Right atrium auricular region (tissue), 2 donors: Measurements from ENCODE around the gene MTCH1. TPM values are rescaled to one million over a fixed set of nuclear protein-coding genes. Genes with fewer than 3 reads are reported as not detected.

Experiments
- DNase-seq: peaks from one replicate; pipeline ENCODE4 v3.0.0-alpha.2; 2019; ENCODE audit warnings: low spot score
- H3K27ac ChIP-seq, 2 donors: fragments of 200-600 bp; sonication (generic); 1 replicate in 1 of 2; 2 replicates in 1 of 2; pipeline ENCODE4 v1.5.1; 2016 to 2019
- H3K27me3 ChIP-seq, 2 donors: fragments of 200-600 bp; sonication (generic); one replicate each; pipeline versions ENCODE4 v1.5.1 to v1.6.0; 2017 to 2019
- H3K36me3 ChIP-seq: fragments of 200-600 bp; sonication (generic); one replicate; pipeline ENCODE4 v1.5.1; 2016
- H3K4me1 ChIP-seq, 2 donors: fragments of 200-600 bp; sonication (generic); one replicate each; pipeline versions ENCODE4 v1.5.1 to v1.6.0; 2017 to 2019
- H3K4me3 ChIP-seq, 2 donors: fragments of 200-600 bp; sonication (generic); 1 replicate in 1 of 2; 2 replicates in 1 of 2; pipeline ENCODE4 v1.5.1; 2017 to 2019; ENCODE audit warnings: mild to moderate bottlenecking in 1 of 2, moderate library complexity in 1 of 2
- H3K9me3 ChIP-seq, 2 donors: fragments of 200-600 bp; sonication (generic); one replicate each; pipeline ENCODE4 v1.5.1; 2019
- total RNA-seq, 2 donors: library from RNA; depleted of rRNA; stranded (reverse); fragments of >200 nt; gene quantifications; one replicate each; pipeline ENCODE4 v1.1.0, GENCODE V29; 2016
- TF ChIP-seq, protein P1 (sequence below), 2 donors: fragments of 200-600 bp; sonication (generic); IDR thresholded peaks; one replicate each; pipeline ENCODE4 v1.5.1; 2019; ENCODE audit warnings: antibody characterized with exemption in 2 of 2

Gene MTCH1
- total RNA-seq, 2 donors from 2014 or later = 155 to 259 TPM

DNA sequence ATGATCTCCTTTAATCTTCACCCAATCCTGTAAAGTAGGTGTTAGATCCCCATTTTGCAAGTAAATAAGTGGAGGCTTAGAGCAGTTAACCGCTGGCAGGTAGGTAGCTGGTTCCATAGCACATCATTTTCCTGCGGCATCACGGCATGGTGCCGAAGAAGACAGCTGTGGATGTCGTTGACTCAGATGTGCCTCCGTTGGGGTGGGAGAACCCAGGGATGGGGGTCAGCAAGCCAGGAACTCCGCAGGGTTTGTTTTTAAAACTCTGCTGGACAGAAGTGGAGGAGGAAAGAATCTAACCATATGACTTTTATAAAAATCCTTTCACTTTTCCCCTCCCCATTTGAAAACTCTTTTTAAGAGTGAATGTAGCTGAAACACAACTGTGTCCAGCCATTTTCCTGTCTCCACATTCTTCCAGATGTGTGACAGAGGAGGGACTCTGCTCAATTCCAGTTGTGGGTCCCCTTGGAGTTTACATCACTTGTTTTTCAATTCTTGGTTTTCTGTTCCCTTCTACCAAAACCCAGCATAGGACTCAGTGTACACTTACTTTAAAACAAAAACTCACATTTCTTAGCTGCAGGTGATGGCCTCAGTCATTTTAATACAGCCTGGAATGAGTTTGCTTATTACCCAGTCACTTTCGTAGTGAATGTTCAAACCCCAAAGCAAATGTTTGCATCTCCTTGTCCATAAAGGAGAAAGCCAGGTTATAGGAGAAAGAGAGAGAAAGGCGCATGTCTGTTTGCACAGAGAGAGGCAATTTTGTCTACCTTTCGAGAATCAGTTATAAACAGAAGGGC is 59.1 kb downstream of the MTCH1 start:
- H3K27me3 ChIP-seq = no peaks in the 10 kb centered on the region
- H3K9me3 ChIP-seq = no peaks in the 10 kb centered on the region
- no peak for DNase-seq
- peaks cover 20% of the 10 kb centered on the region for H3K36me3 ChIP-seq
- H3K4me1 ChIP-seq = peaks cover 0 to 20% of the 10 kb centered on the region in 2 donors
- H3K27ac ChIP-seq = peak overlapping the region; percentile 39 to 54
- TF ChIP-seq, protein P1, sequence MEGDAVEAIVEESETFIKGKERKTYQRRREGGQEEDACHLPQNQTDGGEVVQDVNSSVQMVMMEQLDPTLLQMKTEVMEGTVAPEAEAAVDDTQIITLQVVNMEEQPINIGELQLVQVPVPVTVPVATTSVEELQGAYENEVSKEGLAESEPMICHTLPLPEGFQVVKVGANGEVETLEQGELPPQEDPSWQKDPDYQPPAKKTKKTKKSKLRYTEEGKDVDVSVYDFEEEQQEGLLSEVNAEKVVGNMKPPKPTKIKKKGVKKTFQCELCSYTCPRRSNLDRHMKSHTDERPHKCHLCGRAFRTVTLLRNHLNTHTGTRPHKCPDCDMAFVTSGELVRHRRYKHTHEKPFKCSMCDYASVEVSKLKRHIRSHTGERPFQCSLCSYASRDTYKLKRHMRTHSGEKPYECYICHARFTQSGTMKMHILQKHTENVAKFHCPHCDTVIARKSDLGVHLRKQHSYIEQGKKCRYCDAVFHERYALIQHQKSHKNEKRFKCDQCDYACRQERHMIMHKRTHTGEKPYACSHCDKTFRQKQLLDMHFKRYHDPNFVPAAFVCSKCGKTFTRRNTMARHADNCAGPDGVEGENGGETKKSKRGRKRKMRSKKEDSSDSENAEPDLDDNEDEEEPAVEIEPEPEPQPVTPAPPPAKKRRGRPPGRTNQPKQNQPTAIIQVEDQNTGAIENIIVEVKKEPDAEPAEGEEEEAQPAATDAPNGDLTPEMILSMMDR (IDR thresholded peaks at IDR 0.05) = no peak
- no peak overlapping the region for H3K4me3 ChIP-seq

DNA sequence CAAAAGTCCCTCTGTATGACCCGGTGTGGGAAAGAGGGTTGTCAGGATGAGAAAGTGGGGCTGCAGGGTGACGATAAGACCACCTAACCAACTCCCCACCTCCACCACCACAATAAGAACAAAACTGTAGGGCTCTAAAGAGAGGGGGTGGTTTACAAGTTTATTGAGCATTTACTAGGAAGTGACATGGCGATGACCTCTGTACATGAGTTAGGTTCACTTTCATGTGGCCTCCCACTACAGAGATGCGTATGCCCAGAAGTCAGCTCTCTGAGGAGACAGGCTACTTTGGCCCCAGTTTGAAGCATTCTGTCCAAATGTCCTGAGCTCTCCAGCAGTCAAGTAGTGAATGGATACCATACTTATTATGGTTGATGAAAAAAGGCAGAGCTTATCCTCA is 60.2 kb downstream of the MTCH1 start:
- Histone ChIP-seq H3K9me3 (no peaks in the 10 kb centered on the region), H3K27ac (no peak overlapping the region), H3K27me3 (no peaks in the 10 kb centered on the region), H3K36me3 (peaks cover 30% of the 10 kb centered on the region), H3K4me3 (no peak overlapping the region), H3K4me1 (peaks cover 0 to 20% of the 10 kb centered on the region in 2 donors)
- TF ChIP-seq, protein P1 (IDR thresholded peaks at IDR 0.05) = no peak
- DNase-seq = no peak

DNA sequence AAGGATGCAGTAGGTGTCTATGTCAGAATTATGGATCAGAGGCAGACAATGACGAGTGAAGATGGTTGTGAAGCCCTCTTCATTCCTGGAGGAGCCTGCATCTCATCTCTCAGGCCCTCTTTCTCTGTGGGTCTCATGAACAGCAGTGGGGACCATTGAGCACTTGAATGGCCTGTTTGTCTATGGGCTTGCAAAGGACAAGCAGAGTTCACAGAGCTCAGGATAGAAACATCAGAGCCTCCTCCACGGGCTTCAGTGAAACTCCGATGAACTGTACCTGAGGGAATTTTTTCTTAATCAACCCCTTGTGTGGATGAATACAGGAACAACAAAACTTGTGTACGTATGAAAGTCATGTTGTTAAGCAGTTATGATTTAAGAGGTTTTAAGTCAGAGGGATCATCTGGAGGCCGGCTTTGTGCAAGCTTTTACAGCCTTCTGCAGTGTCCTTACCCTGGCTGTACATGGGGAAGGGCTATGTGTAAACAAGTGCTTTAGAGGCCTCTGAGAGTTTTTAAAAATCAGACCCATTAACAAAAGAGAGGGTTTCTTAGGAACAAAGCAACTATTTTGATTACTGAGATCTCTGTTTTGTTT is 61.1 kb downstream of the MTCH1 start:
- no peak for DNase-seq
- peaks cover 39% of the 10 kb centered on the region for H3K36me3 ChIP-seq
- no peaks in the 10 kb centered on the region for H3K27me3 ChIP-seq
- no peaks in the 10 kb centered on the region for H3K9me3 ChIP-seq
- TF ChIP-seq, protein P1 (IDR thresholded peaks at IDR 0.05) = no peak
- H3K4me3 ChIP-seq = no peak overlapping the region
- no peak overlapping the region for H3K27ac ChIP-seq
- H3K4me1 ChIP-seq = peaks cover 0 to 20% of the 10 kb centered on the region in 2 donors

DNA sequence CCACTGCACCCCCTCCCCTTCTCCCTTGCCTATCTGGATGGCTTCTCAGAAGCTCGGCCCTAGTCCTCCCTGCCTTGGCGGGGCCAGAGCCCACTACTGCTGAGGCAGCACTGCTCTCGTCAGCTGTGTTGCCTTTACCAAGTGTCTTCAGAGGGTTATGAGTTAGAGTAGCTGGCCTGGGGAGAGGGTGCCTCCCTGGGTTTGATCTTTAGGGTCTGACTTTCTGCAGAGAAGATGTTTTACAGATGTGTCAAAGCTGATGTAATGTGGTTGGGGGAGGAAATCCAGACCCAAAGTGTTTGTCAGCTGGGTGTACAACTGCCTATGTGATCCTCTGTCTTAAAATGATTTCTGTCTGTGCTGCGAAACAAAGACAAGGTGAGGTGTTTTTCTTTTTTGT is 61.9 kb downstream of the MTCH1 start:
- H3K36me3 ChIP-seq = peaks cover 40% of the 10 kb centered on the region
- H3K27ac ChIP-seq = no peak overlapping the region
- TF ChIP-seq, protein P1 (IDR thresholded peaks at IDR 0.05) = no peak
- no peak overlapping the region for H3K4me3 ChIP-seq
- peaks cover 0 to 25% of the 10 kb centered on the region in 2 donors for H3K4me1 ChIP-seq
- no peaks in the 10 kb centered on the region for H3K27me3 ChIP-seq
- no peaks in the 10 kb centered on the region for H3K9me3 ChIP-seq
- no peak for DNase-seq

DNA sequence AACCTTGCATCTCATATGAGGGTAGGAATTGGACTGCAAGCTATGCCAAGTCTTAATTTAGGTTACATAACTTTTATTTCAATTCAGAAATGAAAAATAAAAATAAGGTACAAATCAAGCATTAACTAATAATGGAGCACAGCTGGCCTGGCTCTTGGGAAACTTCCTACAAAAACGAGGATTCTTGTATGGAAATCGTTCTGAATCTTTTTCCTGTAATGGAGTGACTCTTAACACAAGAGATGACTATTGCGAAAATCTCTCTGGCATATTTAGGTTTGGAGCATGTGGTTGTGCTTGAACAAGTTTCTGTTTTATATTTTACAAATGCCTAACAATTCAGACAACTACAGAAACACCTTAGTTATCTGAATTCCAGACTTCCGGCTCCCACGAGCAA is 65.5 kb downstream of the MTCH1 start:
- Histone ChIP-seq H3K4me1 (peaks cover 3 to 30% of the 10 kb centered on the region in 2 donors), H3K27ac (peak overlapping the region in 1 of 2 donors; percentile 41), H3K4me3 (no peak overlapping the region), H3K36me3 (peaks cover 66% of the 10 kb centered on the region), H3K27me3 (no peaks in the 10 kb centered on the region), H3K9me3 (no peaks in the 10 kb centered on the region)
- no peak for DNase-seq
- TF ChIP-seq, protein P1 (IDR thresholded peaks at IDR 0.05) = no peak
